HCT116 (cell line): ENCODE results near the gene ARPC5. TPM values are rescaled to one million over a fixed set of nuclear protein-coding genes. Genes with fewer than 3 reads are reported as not detected.

Experiments
- ATAC-seq: fragments of 200-7000 bp; cut with Tn5 transposase; 2 replicates; pipeline ENCODE4 v1.9.1; 2020; ENCODE audit warnings: mild to moderate bottlenecking, moderate library complexity
- BruUV-seq: library from RNA; stranded (reverse); fragments of 400-500 nt; replicated peaks from 2 replicates; lab custom pipeline; 2021; lab: Mats Ljungman, UMichigan
- CTCF ChIA-PET: fragments of 300-600 bp; sonication (Branson Sonifier 250); formaldehyde crosslinking; loops from one replicate; lab custom pipeline; 2021; ENCODE audit warnings: antibody characterized with exemption; lab: Charles Lee
- POLR2A ChIA-PET: fragments of 300-600, 350-600 bp; sonication (Branson Sonifier 250); formaldehyde crosslinking; loops from one replicate; lab custom pipeline; 2021; ENCODE audit warnings: antibody characterized with exemption; lab: Charles Lee
- RAD21 ChIA-PET, 2 experiments: fragments of 300-600 bp; sonication (Branson Sonifier 250); formaldehyde crosslinking; loops; one replicate each; lab custom pipeline; 2023; ENCODE audit warnings: low total read pairs in 2 of 2; ENCODE audit not compliant: uncharacterized antibody in 2 of 2, unreplicated experiment in 2 of 2, low non-redundant PET in 1 of 2; lab: Charles Lee
- DNase-seq: peaks from one replicate; pipeline ENCODE4 v3.0.0-alpha.2; 2010; ENCODE audit warnings: low read depth, low spot score
- H2AFZ ChIP-seq: fragments of 200-600 bp; shearing (Covaris generic), sonication (generic); 2 replicates; pipeline ENCODE4 v1.6.1; 2017; ENCODE audit warnings: low read depth, mixed run types, mixed read lengths, antibody characterized with exemption, low read length; ENCODE audit not compliant: poor library complexity, severe bottlenecking
- H3K27ac ChIP-seq: 2 replicates; pipeline ENCODE4 v1.5.1; 2012; ENCODE audit warnings: low read depth, low read length
- H3K27me3 ChIP-seq: fragments of 200-600 bp; sonication (generic); 2 replicates; pipeline ENCODE4 v1.6.1; 2016; ENCODE audit warnings: mixed run types, low read length, mixed read lengths; ENCODE audit not compliant: insufficient read depth
- H3K36me3 ChIP-seq, 2 experiments: fragments of 200-500 bp in 1 of 2; fragments of 200-600 bp in 1 of 2; sonication (Bioruptor generic) in 1 of 2; sonication (generic) in 1 of 2; 2 replicates each; pipeline versions ENCODE4 v1.5.1 to v1.6.1; 2014 to 2016; ENCODE audit warnings: low read length in 2 of 2, inconsistent platforms in 1 of 2, mixed read lengths in 1 of 2, mixed run types in 1 of 2; ENCODE audit not compliant: insufficient read depth in 2 of 2, control insufficient read depth in 1 of 2
- H3K4me1 ChIP-seq, 2 experiments: fragments of 200-600 bp in 1 of 2; sonication (generic) in 1 of 2; 2 replicates each; pipeline versions ENCODE4 v1.5.1 to v1.6.1; 2012 to 2017; ENCODE audit warnings: low read length in 2 of 2, inconsistent platforms in 1 of 2, mild to moderate bottlenecking in 1 of 2, mixed read lengths in 1 of 2, mixed run types in 1 of 2, moderate library complexity in 1 of 2; ENCODE audit not compliant: insufficient read depth in 2 of 2, control insufficient read depth in 1 of 2
- H3K4me2 ChIP-seq: fragments of 200-600 bp; sonication (generic); 2 replicates; pipeline ENCODE4 v1.6.1; 2017; ENCODE audit warnings: mixed run types, low read length, mixed read lengths
- H3K4me3 ChIP-seq, 2 experiments: fragments of 200-600 bp in 1 of 2; sonication (generic) in 1 of 2; replicated peaks in 1 of 2; 2 replicates each; pipeline ENCODE4 v1.5.1; 2011 to 2016; ENCODE audit warnings: low read length in 2 of 2, control low read depth in 1 of 2, low read depth in 1 of 2, mild to moderate bottlenecking in 1 of 2, mixed read lengths in 1 of 2, mixed run types in 1 of 2
- H3K79me2 ChIP-seq: fragments of 200-600 bp; sonication (generic); 2 replicates; pipeline ENCODE4 v1.6.1; 2017; ENCODE audit warnings: mild to moderate bottlenecking, mixed run types, low read length, moderate library complexity, mixed read lengths; ENCODE audit not compliant: insufficient read depth
- H3K9ac ChIP-seq: fragments of 200-600 bp; sonication (generic); 2 replicates; pipeline ENCODE4 v1.6.1; 2016; ENCODE audit warnings: low read length, mixed read lengths
- H3K9me2 ChIP-seq: fragments of 200-600 bp; sonication (generic), shearing (Covaris generic); 2 replicates; pipeline ENCODE4 v1.6.1; 2017; ENCODE audit warnings: mixed run types, mild to moderate bottlenecking, moderate library complexity; ENCODE audit not compliant: insufficient read depth
- H3K9me3 ChIP-seq, 2 experiments: fragments of 200-500 bp in 1 of 2; fragments of 200-600 bp in 1 of 2; sonication (Bioruptor generic) in 1 of 2; sonication (generic) in 1 of 2; 2 replicates each; pipeline ENCODE4 v1.6.1; 2014 to 2017; ENCODE audit warnings: low read length in 2 of 2, mixed read lengths in 2 of 2, inconsistent platforms in 1 of 2, low read depth in 1 of 2, mild to moderate bottlenecking in 1 of 2, mixed run types in 1 of 2, moderate library complexity in 1 of 2; ENCODE audit not compliant: control insufficient read depth in 1 of 2, insufficient read depth in 1 of 2
- H4K20me1 ChIP-seq: fragments of 200-600 bp; sonication (generic), shearing (Covaris generic); 2 replicates; pipeline ENCODE4 v1.6.1; 2017; ENCODE audit warnings: mixed run types, mild to moderate bottlenecking, moderate library complexity; ENCODE audit not compliant: insufficient read depth
- ATF3 ChIP-seq: IDR thresholded peaks from 2 replicates; pipeline ENCODE4 v1.6.1; 2012
- CBX3 ChIP-seq: IDR thresholded peaks from 2 replicates; pipeline ENCODE4 v1.6.1; 2012; ENCODE audit warnings: low read depth
- CEBPB ChIP-seq: IDR thresholded peaks from 2 replicates; pipeline ENCODE4 v1.6.1; 2012; ENCODE audit warnings: low read depth
- EGR1 ChIP-seq: IDR thresholded peaks from 2 replicates; pipeline ENCODE4 v1.6.1; 2012; ENCODE audit warnings: low read depth
- ELF1 ChIP-seq: IDR thresholded peaks from 2 replicates; pipeline ENCODE4 v1.6.1; 2012; ENCODE audit warnings: low read depth, borderline replicate concordance
- EZH2 ChIP-seq: fragments of 200-600 bp; sonication (generic); IDR thresholded peaks from 2 replicates; pipeline ENCODE4 v1.6.1; 2017; ENCODE audit warnings: antibody characterized with exemption, mixed run types
- EZH2phosphoT487 ChIP-seq: fragments of 200-600 bp; IDR thresholded peaks from 2 replicates; pipeline ENCODE4 v1.6.1; 2018; ENCODE audit warnings: antibody characterized with exemption, borderline replicate concordance
- FOSL1 ChIP-seq: IDR thresholded peaks from 2 replicates; pipeline ENCODE4 v1.6.1; 2012; ENCODE audit warnings: low read depth
- JUND ChIP-seq: IDR thresholded peaks from 2 replicates; pipeline ENCODE4 v1.6.1; 2012
- MAX ChIP-seq: IDR thresholded peaks from 2 replicates; pipeline ENCODE4 v1.6.1; 2012
- POLR2A ChIP-seq: IDR thresholded peaks from 2 replicates; pipeline ENCODE4 v1.7.0; 2011; ENCODE audit warnings: borderline replicate concordance; ENCODE audit not compliant: insufficient read depth, insufficient read length; ENCODE audit errors: extremely low read depth
- RAD21 ChIP-seq: IDR thresholded peaks from 2 replicates; pipeline ENCODE4 v1.6.1; 2012; ENCODE audit warnings: low read depth, mild to moderate bottlenecking
- SP1 ChIP-seq: IDR thresholded peaks from 2 replicates; pipeline ENCODE4 v1.6.1; 2012; ENCODE audit warnings: low read depth
- SRF ChIP-seq: IDR thresholded peaks from 2 replicates; pipeline ENCODE4 v1.6.1; 2012; ENCODE audit warnings: low read depth
- TCF7L2 ChIP-seq: IDR thresholded peaks from 2 replicates; pipeline ENCODE4 v1.7.0; 2011; ENCODE audit warnings: borderline replicate concordance, inconsistent platforms; ENCODE audit not compliant: insufficient read depth, insufficient read length; ENCODE audit errors: extremely low read depth
- YY1 ChIP-seq: IDR thresholded peaks from 2 replicates; pipeline ENCODE4 v1.6.1; 2011; ENCODE audit warnings: low read length, low read depth, moderate library complexity, mild to moderate bottlenecking; ENCODE audit not compliant: insufficient replicate concordance; ENCODE audit errors: extremely low read depth
- ZBTB33 ChIP-seq: IDR thresholded peaks from 2 replicates; pipeline ENCODE4 v1.6.1; 2011; ENCODE audit warnings: mild to moderate bottlenecking, low read length, moderate library complexity; ENCODE audit not compliant: insufficient replicate concordance; ENCODE audit errors: extremely low read depth
- ZFX ChIP-seq: fragments of 450-650 bp; IDR thresholded peaks from 2 replicates; pipeline ENCODE4 v1.6.1; 2017
- ZNF274 ChIP-seq: fragments of 200-500 bp; sonication (Bioruptor generic); IDR thresholded peaks from 2 replicates; pipeline ENCODE4 v1.6.1; 2014; ENCODE audit warnings: mild to moderate bottlenecking, low read depth, low read length, inconsistent platforms
- intact Hi-C: fragments of 100-400 bp; cut with micrococcal nuclease; formaldehyde crosslinking; loops from 2 replicates; pipeline ENCODE4 v1.10.0; 2022
- total RNA-seq: library from RNA; stranded (reverse); gene quantifications from one replicate; pipeline ENCODE4 v1.2.1, GENCODE V29; 2021; ENCODE audit not compliant: unreplicated experiment

ARPC5 gene
- total RNA-seq, 1 experiment from 2014 or later: 71.5 TPM

GRCh38 chr1:183653462-183653794, 17.8 kb upstream of the ARPC5 start:
- CTCF ChIA-PET: interaction anchor here (1.2 to 4.3 kb wide), 3 partner anchors 31 to 261 kb away, joined by 3 to 83 read pairs (median 9); no protein-coding TSS in a partner anchor
- no peak for TF ChIP-seq EZH2
- TF ChIP-seq JUND: no peak
- no peak for TF ChIP-seq YY1
- no peak for TF ChIP-seq TCF7L2
- no peak for TF ChIP-seq ZNF274
- TF ChIP-seq EGR1: no peak
- TF ChIP-seq CEBPB: no peak
- TF ChIP-seq RAD21: no peak
- no peak for TF ChIP-seq EZH2phosphoT487
- TF ChIP-seq CBX3: no peak
- no peak for TF ChIP-seq ZFX
- TF ChIP-seq FOSL1: no peak
- no peak for TF ChIP-seq MAX
- TF ChIP-seq SRF: no peak
- no peak for TF ChIP-seq ATF3
- TF ChIP-seq POLR2A: no peak
- TF ChIP-seq ELF1: no peak
- no peak for TF ChIP-seq SP1
- TF ChIP-seq ZBTB33: no peak
- TF ChIP-seq, all 23 proteins: peak for 0
- RAD21 ChIA-PET: no interaction called here
- Histone ChIP-seq H3K36me3 (no peaks in the 10 kb centered on the region), H3K4me2 (no peak overlapping the region), H3K9me2 (no peaks in the 10 kb centered on the region), H2AFZ (no peak overlapping the region), H4K20me1 (no peaks in the 10 kb centered on the region), H3K4me1 (0 out of 4 replicates have a peak, but pooled peaks cover 0 to 3% of the 10 kb centered on the region in 2 experiments), H3K79me2 (no peaks in the 10 kb centered on the region), H3K27ac (no peak overlapping the region), H3K27me3 (no peaks in the 10 kb centered on the region), H3K4me3 (no peak overlapping the region), H3K9ac (no peak overlapping the region), H3K9me3 (no peaks in the 10 kb centered on the region)
- BruUV-seq: no TSS peak
- POLR2A ChIA-PET: no interaction called here
- intact Hi-C loops: no loop called here
- DNase-seq (no peak), ATAC-seq (no peak)
